Brain microvascular endothelial cell (primary cell): ENCODE measurements around the gene UBE3B.
A peak's percentile ranks its signal among the peaks of the same experiment; 100 is the strongest.

Experiments
- DNase-seq: peaks from one replicate; pipeline ENCODE4 v3.0.0-alpha.2; 2020
- H3K27ac ChIP-seq: fragments of 250-450 bp; sonication (Bioruptor Pico); 2 replicates; pipeline ENCODE4 v1.5.1; 2020; ENCODE audit warnings: mild to moderate bottlenecking, moderate library complexity
- H3K27me3 ChIP-seq: fragments of 250-450 bp; sonication (Bioruptor Pico); replicated peaks from 2 replicates; pipeline ENCODE4 v1.5.1; 2020; ENCODE audit warnings: mild to moderate bottlenecking
- H3K36me3 ChIP-seq: fragments of 250-450 bp; sonication (Bioruptor Pico); replicated peaks from 2 replicates; pipeline ENCODE4 v1.5.1; 2020; ENCODE audit warnings: mild to moderate bottlenecking
- H3K4me3 ChIP-seq: 2 replicates; pipeline ENCODE4 v1.5.1; 2011; ENCODE audit warnings: low read depth, mild to moderate bottlenecking, control low read depth, low read length, moderate library complexity
- in situ Hi-C: cut with HindIII; loops from 2 replicates; pipeline ENCODE4 v1.10.0; 2017; ENCODE audit warnings: low sequenced_read_pairs, low pct_ligation_motif_present
- TF ChIP-seq, protein P1 (sequence below): IDR thresholded peaks from 2 replicates; pipeline ENCODE4 v1.5.1; 2011; ENCODE audit warnings: low read depth, mild to moderate bottlenecking, moderate library complexity, low read length, control low read depth, inconsistent platforms; ENCODE audit errors: missing control alignments

UBE3B gene

DNA sequence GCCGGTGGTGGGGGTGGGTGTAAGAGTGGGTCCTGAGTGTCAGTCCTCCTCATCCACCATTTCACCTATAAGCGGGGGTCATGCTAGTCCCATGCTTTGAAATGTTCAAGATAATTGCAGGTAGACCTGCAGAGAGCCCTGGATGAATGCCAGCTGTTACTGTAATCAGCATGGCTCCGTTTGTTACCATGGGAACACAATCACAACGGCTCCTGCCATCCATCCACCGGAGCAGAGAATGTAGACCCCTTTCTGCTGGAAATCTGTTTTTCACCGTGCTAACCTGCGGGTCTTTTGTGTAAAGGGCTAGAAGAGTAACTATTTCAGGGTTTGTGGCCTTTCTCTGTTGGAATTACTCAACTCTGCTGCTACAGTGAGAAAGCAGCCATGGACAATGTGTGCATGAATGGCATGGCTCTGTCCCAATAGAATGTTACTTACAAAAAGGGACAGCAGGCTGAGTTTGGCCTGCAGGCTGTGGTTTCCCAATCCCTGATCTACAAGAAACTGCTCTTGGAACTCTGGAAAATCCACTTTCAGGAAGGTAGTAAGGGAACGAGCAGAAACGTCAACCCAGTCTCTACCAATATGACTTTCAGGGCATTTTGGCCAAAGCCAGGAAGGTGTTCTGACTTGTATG, 36.5 kb upstream of the UBE3B start:
- H3K27ac ChIP-seq, result no peak overlapping the region
- in situ Hi-C loops, result no loop called here
- TF ChIP-seq, protein P1, sequence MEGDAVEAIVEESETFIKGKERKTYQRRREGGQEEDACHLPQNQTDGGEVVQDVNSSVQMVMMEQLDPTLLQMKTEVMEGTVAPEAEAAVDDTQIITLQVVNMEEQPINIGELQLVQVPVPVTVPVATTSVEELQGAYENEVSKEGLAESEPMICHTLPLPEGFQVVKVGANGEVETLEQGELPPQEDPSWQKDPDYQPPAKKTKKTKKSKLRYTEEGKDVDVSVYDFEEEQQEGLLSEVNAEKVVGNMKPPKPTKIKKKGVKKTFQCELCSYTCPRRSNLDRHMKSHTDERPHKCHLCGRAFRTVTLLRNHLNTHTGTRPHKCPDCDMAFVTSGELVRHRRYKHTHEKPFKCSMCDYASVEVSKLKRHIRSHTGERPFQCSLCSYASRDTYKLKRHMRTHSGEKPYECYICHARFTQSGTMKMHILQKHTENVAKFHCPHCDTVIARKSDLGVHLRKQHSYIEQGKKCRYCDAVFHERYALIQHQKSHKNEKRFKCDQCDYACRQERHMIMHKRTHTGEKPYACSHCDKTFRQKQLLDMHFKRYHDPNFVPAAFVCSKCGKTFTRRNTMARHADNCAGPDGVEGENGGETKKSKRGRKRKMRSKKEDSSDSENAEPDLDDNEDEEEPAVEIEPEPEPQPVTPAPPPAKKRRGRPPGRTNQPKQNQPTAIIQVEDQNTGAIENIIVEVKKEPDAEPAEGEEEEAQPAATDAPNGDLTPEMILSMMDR, result no peak
- H3K4me3 ChIP-seq, result no peak overlapping the region
- no peaks in the 10 kb centered on the region for H3K27me3 ChIP-seq
- DNase-seq, result no peak
- H3K36me3 ChIP-seq, result peaks cover under 1% of the 10 kb centered on the region

GRCh38 chr12:109443794-109444193, 33.6 kb upstream of the UBE3B start:
- H3K27ac ChIP-seq, result no peak overlapping the region
- no peaks in the 10 kb centered on the region for H3K27me3 ChIP-seq
- TF ChIP-seq, protein P1, result no peak
- peaks cover 22% of the 10 kb centered on the region for H3K36me3 ChIP-seq
- no peak overlapping the region for H3K4me3 ChIP-seq
- in situ Hi-C loops, result no loop called here
- no peak for DNase-seq

GRCh38 chr12:109444259-109444658, 33.2 kb upstream of the UBE3B start:
- no peak overlapping the region for H3K27ac ChIP-seq
- in situ Hi-C loops, result no loop called here
- no peak for DNase-seq
- H3K36me3 ChIP-seq, result peaks cover 25% of the 10 kb centered on the region
- no peaks in the 10 kb centered on the region for H3K27me3 ChIP-seq
- TF ChIP-seq, protein P1, result no peak
- H3K4me3 ChIP-seq, result no peak overlapping the region

DNA sequence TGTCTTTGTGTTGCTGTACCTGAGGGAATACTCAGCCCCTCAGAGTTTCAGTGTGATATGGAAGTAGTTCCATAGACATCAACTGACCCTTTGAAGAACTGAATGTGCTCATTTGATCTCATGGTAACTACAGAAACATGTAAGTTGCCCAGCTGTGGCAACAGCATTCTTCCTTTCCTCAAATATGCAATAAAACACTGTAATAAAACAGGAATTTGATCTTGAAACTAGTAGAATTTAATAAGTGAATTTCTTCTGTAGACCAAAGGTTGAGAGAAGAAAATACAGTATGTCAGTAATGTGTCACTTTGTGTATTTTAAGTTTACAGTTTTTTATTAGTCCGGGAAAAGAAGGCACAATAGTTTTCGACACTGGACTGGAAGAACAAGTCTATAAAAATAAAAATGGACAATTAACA, 32.2 kb upstream of the UBE3B start:
- Histone ChIP-seq H3K4me3 (no peak overlapping the region), H3K27ac (no peak overlapping the region), H3K27me3 (no peaks in the 10 kb centered on the region), H3K36me3 (peaks cover 35% of the 10 kb centered on the region)
- in situ Hi-C loops, result no loop called here
- TF ChIP-seq, protein P1, result no peak
- peak; percentile 14 for DNase-seq

DNA sequence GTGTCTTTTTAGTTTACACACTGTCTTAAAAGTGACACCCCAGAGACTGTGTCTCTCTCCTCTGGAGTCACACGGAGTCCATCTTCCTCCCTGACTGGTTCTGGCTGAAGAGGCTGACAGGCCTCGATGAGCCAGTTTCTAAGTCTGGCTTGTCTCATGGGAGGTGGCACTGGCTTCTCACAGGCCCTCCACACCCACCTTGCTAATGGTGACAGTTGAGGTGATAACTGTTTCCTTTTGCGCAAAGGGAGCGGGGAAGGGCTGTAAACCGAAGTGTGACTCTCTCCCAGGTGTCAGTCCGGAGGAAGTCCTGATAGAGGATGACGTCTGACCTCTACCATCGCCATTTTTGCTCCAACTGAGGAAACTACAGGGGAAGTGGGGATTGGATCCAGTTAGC, 30.6 kb upstream of the UBE3B start:
- Histone ChIP-seq H3K36me3 (peaks cover 50% of the 10 kb centered on the region), H3K27ac (no peak overlapping the region), H3K4me3 (no peak overlapping the region), H3K27me3 (no peaks in the 10 kb centered on the region)
- no peak for DNase-seq
- TF ChIP-seq, protein P1, result no peak
- in situ Hi-C loops, result no loop called here

GRCh38 chr12:109447482-109447881, 30.0 kb upstream of the UBE3B start:
- TF ChIP-seq, protein P1, result no peak

More at GRCh38 chr12:109447482-109447881, 30.0 kb upstream of the UBE3B start:
- DNase-seq, result no peak
- Histone ChIP-seq H3K27me3 (no peaks in the 10 kb centered on the region), H3K36me3 (peaks cover 55% of the 10 kb centered on the region), H3K27ac (no peak overlapping the region), H3K4me3 (no peak overlapping the region)
- in situ Hi-C loops, result no loop called here
